OCI-LY7 (cell line): ENCODE data around the gene KLK7. TPM values are rescaled to one million over a fixed set of nuclear protein-coding genes. Genes with fewer than 3 reads are reported as not detected.
"Not testable (repeated sequence)": the region's sequence is repeated elsewhere in the genome, so short reads cannot be mapped to it uniquely, and the experiment has no call there.

Experiments
- BruUV-seq: library from RNA; stranded (reverse); fragments of 400-500 nt; replicated peaks from 2 replicates; lab custom pipeline; 2021; lab: Mats Ljungman, UMichigan
- CTCF ChIA-PET: fragments of 300-600 bp; sonication (Branson Sonifier 250); formaldehyde crosslinking; loops from one replicate; lab custom pipeline; 2022; ENCODE audit warnings: antibody characterized with exemption; ENCODE audit not compliant: unreplicated experiment; lab: Charles Lee
- POLR2A ChIA-PET: fragments of 300-600 bp; sonication (Branson Sonifier 250); formaldehyde crosslinking; loops from one replicate; lab custom pipeline; 2022; ENCODE audit warnings: antibody characterized with exemption; lab: Charles Lee
- DNase-seq: peaks from one replicate; pipeline ENCODE4 v3.0.0-alpha.2; 2015; ENCODE audit warnings: low spot score
- H2AFZ ChIP-seq: fragments of 200-600 bp; sonication (generic), shearing (Covaris generic); 2 replicates; pipeline ENCODE4 v1.6.1; 2014; ENCODE audit warnings: mild to moderate bottlenecking, antibody characterized with exemption, low read length, moderate library complexity
- H3K27ac ChIP-seq: fragments of 200-600 bp; sonication (generic); 2 replicates; pipeline ENCODE4 v1.5.1; 2014; ENCODE audit warnings: mixed run types, low read depth, mild to moderate bottlenecking, moderate library complexity, low read length, inconsistent platforms; ENCODE audit not compliant: poor library complexity, severe bottlenecking
- H3K36me3 ChIP-seq: fragments of 200-600 bp; sonication (generic); 2 replicates; pipeline ENCODE4 v1.6.1; 2014; ENCODE audit warnings: mild to moderate bottlenecking, antibody characterized with exemption, low read length, moderate library complexity, mixed read lengths; ENCODE audit not compliant: insufficient read depth
- H3K4me1 ChIP-seq: fragments of 200-600 bp; sonication (generic); 2 replicates; pipeline ENCODE4 v1.5.1; 2014; ENCODE audit warnings: mild to moderate bottlenecking, low read length; ENCODE audit not compliant: insufficient read depth, poor library complexity, severe bottlenecking
- H3K4me2 ChIP-seq: fragments of 200-600 bp; sonication (generic); 2 replicates; pipeline ENCODE4 v1.6.1; 2014; ENCODE audit warnings: mild to moderate bottlenecking, low read length
- H3K4me3 ChIP-seq: fragments of 200-600 bp; sonication (generic); 2 replicates; pipeline ENCODE4 v1.5.1; 2014; ENCODE audit warnings: mild to moderate bottlenecking, low read depth, low read length; ENCODE audit not compliant: poor library complexity, severe bottlenecking
- H3K79me2 ChIP-seq: fragments of 200-600 bp; sonication (generic); 2 replicates; pipeline ENCODE4 v1.6.1; 2016; ENCODE audit warnings: low read depth, mild to moderate bottlenecking, low read length, moderate library complexity, mixed read lengths; ENCODE audit not compliant: insufficient read depth
- H3K9me2 ChIP-seq: fragments of 200-600 bp; sonication (generic); 2 replicates; pipeline ENCODE4 v1.6.1; 2016; ENCODE audit warnings: mild to moderate bottlenecking, low read length, mixed read lengths; ENCODE audit not compliant: insufficient read depth
- H3K9me3 ChIP-seq: fragments of 200-600 bp; sonication (generic); 2 replicates; pipeline ENCODE4 v1.6.1; 2014; ENCODE audit warnings: mild to moderate bottlenecking, mixed run types, low read length, mixed read lengths
- H4K20me1 ChIP-seq: fragments of 200-600 bp; sonication (generic); 2 replicates; pipeline ENCODE4 v1.6.1; 2014; ENCODE audit warnings: mild to moderate bottlenecking, antibody characterized with exemption, low read length, moderate library complexity, mixed read lengths; ENCODE audit not compliant: insufficient read depth
- EZH2phosphoT487 ChIP-seq: fragments of 200-600 bp; sonication (generic); IDR thresholded peaks from 2 replicates; pipeline ENCODE4 v1.6.1; 2018; ENCODE audit warnings: low read depth, borderline replicate concordance, mild to moderate bottlenecking, mixed run types, antibody characterized with exemption, low read length, moderate library complexity, mixed read lengths
- intact Hi-C: fragments of 100-400 bp; cut with micrococcal nuclease; formaldehyde crosslinking; loops from one replicate; pipeline ENCODE4 v1.10.0; 2022; ENCODE audit not compliant: unreplicated experiment
- total RNA-seq, 2 experiments: library from RNA; depleted of rRNA in 1 of 2; stranded (reverse); fragments of >200 nt in 1 of 2; shearing (Covaris generic) in 1 of 2; gene quantifications; 2 replicates each; pipeline ENCODE4 v1.2.3, GENCODE V29; 2014 to 2022
- TF ChIP-seq, protein P1 (sequence below): fragments of 200-600 bp; sonication (generic); conservative IDR thresholded peaks from 2 replicates; pipeline ENCODE4 v1.5.1; 2014; ENCODE audit warnings: mild to moderate bottlenecking, antibody characterized with exemption, low read length, moderate library complexity, mixed read lengths

The KLK7 gene
- total RNA-seq, 2 experiments from 2014 or later, result not detected

GRCh38 chr19:50975766-50976165 is 8.0 kb downstream of the KLK7 start:
- no TSS peak for BruUV-seq
- H3K4me2 ChIP-seq, result no peak overlapping the region

DNA sequence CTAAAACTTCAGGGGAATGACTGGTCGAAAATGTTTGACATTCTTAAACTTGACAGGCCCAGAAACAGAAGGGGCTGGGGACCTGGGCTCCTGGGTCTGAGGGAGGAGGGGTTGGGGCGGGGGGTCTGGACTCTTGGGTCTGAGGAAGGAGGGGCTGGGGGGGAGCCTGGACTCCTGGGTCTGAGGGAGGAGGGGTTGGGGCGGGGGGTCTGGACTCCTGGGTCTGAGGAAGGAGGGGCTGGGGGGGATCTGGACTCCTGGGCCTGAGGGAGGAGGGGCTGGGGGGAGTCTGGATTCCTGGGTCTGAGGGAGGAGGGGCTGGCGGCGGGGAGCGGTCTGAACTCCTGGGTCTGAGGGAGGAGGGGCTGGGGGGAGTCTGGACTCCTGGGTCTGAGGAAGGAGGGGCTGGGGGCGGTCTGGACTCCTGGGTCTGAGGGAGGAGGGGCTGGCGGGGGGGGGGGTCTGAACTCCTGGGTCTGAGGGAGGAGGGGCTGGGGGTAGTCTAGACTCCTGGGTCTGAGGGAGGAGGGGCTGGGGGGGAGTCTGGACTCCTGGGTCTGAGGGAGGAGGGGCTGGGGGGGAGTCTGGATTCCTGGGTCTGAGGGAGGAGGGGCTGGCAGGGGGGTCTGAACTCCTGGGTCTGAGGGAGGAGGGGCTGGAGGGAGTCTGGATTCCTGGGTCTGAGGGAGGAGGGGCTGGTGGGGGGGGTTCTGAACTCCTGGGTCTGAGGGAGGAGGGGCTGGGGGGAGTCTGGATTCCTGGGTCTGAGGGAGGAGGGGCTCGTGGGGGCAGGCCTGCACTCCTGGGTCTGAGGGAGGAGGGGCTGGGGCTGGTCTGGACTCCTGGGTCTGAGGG is 8.8 kb downstream of the KLK7 start:
- H3K9me3 ChIP-seq, result no peaks in the 10 kb centered on the region
- H2AFZ ChIP-seq, result no peak overlapping the region
- H3K4me1 ChIP-seq, result no peaks in the 10 kb centered on the region
- TF ChIP-seq, protein P1, sequence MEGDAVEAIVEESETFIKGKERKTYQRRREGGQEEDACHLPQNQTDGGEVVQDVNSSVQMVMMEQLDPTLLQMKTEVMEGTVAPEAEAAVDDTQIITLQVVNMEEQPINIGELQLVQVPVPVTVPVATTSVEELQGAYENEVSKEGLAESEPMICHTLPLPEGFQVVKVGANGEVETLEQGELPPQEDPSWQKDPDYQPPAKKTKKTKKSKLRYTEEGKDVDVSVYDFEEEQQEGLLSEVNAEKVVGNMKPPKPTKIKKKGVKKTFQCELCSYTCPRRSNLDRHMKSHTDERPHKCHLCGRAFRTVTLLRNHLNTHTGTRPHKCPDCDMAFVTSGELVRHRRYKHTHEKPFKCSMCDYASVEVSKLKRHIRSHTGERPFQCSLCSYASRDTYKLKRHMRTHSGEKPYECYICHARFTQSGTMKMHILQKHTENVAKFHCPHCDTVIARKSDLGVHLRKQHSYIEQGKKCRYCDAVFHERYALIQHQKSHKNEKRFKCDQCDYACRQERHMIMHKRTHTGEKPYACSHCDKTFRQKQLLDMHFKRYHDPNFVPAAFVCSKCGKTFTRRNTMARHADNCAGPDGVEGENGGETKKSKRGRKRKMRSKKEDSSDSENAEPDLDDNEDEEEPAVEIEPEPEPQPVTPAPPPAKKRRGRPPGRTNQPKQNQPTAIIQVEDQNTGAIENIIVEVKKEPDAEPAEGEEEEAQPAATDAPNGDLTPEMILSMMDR, result no peak
- TF ChIP-seq EZH2phosphoT487, result no peak
- no TSS peak for BruUV-seq
- H3K36me3 ChIP-seq, result no peaks in the 10 kb centered on the region
- no peak overlapping the region for H3K4me3 ChIP-seq
- CTCF ChIA-PET, result interaction anchor here (0.5 kb wide), 1 partner anchor 53 kb away, joined by 3 read pairs; no protein-coding TSS in a partner anchor
- H4K20me1 ChIP-seq, result no peaks in the 10 kb centered on the region
- H3K9me2 ChIP-seq, result no peaks in the 10 kb centered on the region
- no peak overlapping the region for H3K27ac ChIP-seq
- intact Hi-C loops, result no loop called here
- POLR2A ChIA-PET, result no interaction called here
- no peak for DNase-seq
- H3K4me2 ChIP-seq, result no peak overlapping the region
- no peaks in the 10 kb centered on the region for H3K79me2 ChIP-seq

More at GRCh38 chr19:50975766-50976165, 8.0 kb downstream of the KLK7 start:
- Histone ChIP-seq H2AFZ (no peak overlapping the region), H3K4me1 (no peaks in the 10 kb centered on the region), H3K4me3 (no peak overlapping the region), H3K9me2 (no peaks in the 10 kb centered on the region), H4K20me1 (no peaks in the 10 kb centered on the region), H3K9me3 (no peaks in the 10 kb centered on the region), H3K27ac (no peak overlapping the region), H3K36me3 (no peaks in the 10 kb centered on the region), H3K79me2 (no peaks in the 10 kb centered on the region)
- intact Hi-C loops, result no loop called here
- POLR2A ChIA-PET, result no interaction called here
- DNase-seq, result no peak
- CTCF ChIA-PET, result no interaction called here
- TF ChIP-seq, protein P1, result no peak
- no peak for TF ChIP-seq EZH2phosphoT487

- Histone ChIP-seq H4K20me1 (no peaks in the 10 kb centered on the region), H3K4me3 (no peak overlapping the region), H2AFZ (no peak overlapping the region), H3K9me3 (no peaks in the 10 kb centered on the region), H3K4me1 (no peaks in the 10 kb centered on the region), H3K27ac (no peak overlapping the region), H3K4me2 (no peak overlapping the region), H3K9me2 (no peaks in the 10 kb centered on the region), H3K36me3 (no peaks in the 10 kb centered on the region), H3K79me2 (no peaks in the 10 kb centered on the region)
- TF ChIP-seq EZH2phosphoT487, result no peak
- TF ChIP-seq, protein P1, result no peak
- intact Hi-C loops, result no loop called here
- BruUV-seq, result no TSS peak
- no peak for DNase-seq
- ChIA-PET CTCF (no interaction called here), POLR2A (no interaction called here)
Measured at GRCh38 chr19:50972795-50973376, 10.8 kb downstream of the KLK7 start.

GRCh38 chr19:50969810-50970209 is 13.9 kb downstream of the KLK7 start:
- H4K20me1 ChIP-seq, CTCF ChIA-PET, DNase-seq, BruUV-seq, H3K4me2 ChIP-seq, H2AFZ ChIP-seq, H3K4me3 ChIP-seq, H3K9me2 ChIP-seq, intact Hi-C loops, POLR2A ChIA-PET, H3K79me2 ChIP-seq, H3K27ac ChIP-seq, H3K4me1 ChIP-seq, H3K9me3 ChIP-seq, H3K36me3 ChIP-seq: not testable (repeated sequence)
